Measurements from ENCODE around the gene NPY1R. TPM values are rescaled to one million over a fixed set of nuclear protein-coding genes. Genes with fewer than 3 reads are reported as not detected.

Gene NPY1R
- total and polyA plus RNA-seq, 10 of the 15 experiments (the other 5 are each of a cell fraction or from before 2014, with no cell fraction given): not detected

DNA sequence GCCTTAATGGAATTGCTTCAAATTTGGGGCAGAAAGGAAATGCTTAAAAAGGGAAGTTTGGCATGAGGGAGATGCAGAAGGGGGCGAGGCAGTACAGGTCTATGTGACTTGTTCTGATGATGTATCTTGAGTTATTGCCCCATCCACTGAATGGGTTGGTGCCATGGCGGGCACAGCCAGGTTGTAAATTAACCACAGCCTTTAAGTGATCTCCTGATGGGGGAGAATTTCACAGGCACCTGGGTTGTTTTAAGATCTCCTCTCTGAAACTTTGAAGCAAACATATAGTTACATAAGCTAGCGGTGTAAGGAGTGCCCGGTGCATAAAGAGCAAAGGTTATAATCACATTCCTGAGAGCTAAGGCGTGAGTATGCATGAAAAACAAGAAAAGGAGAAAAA, 48.3 kb upstream of the NPY1R start (continued):
- TF ChIP-seq, protein P1, sequence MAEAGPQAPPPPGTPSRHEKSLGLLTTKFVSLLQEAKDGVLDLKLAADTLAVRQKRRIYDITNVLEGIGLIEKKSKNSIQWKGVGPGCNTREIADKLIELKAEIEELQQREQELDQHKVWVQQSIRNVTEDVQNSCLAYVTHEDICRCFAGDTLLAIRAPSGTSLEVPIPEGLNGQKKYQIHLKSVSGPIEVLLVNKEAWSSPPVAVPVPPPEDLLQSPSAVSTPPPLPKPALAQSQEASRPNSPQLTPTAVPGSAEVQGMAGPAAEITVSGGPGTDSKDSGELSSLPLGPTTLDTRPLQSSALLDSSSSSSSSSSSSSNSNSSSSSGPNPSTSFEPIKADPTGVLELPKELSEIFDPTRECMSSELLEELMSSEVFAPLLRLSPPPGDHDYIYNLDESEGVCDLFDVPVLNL (IDR thresholded peaks at IDR 0.05; ENCODE audit: low read depth, low read length): no peak
- TF ChIP-seq SPI1 (IDR thresholded peaks at IDR 0.05; ENCODE audit: borderline replicate concordance, insufficient read depth, low read depth, low read length) (no peak), RFX5 (IDR thresholded peaks at IDR 0.05; ENCODE audit: low read depth, low read length) (no peak), RAD21 (IDR thresholded peaks at IDR 0.05; ENCODE audit: insufficient read depth, low read depth, low read length) (no peak)

DNA sequence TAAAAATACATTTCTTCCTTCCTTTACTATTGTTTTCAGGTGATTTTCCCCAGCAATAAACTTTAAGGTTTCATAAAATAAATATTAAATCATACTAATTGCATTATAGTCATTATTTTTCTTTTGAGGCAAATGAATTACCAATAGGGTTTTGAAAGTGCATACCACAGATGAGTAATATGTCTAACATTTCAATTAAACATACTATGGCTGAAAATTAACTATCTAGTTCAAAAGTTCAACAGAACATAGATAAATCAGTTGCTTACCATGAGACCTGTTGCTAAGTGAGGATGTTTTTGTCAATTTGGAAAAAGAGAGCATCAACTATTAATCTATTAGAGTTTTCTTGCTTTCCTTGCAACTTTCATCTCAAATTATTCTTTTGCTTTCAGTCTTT, 46.3 kb upstream of the NPY1R start:
- in situ Hi-C loops (cut with MboI): no loop called here
- Histone ChIP-seq H3K27me3 (replicated peaks in 1 of 2; ENCODE audit: control insufficient read depth in 2 of 2, insufficient read depth in 2 of 2, low read length in 1 of 2) (no peaks in the 10 kb centered on the region), H3K9ac (ENCODE audit: control insufficient read depth, insufficient read depth, low read length) (no peak overlapping the region), H3K79me2 (ENCODE audit: control insufficient read depth, insufficient read depth, low read length) (no peaks in the 10 kb centered on the region), H2AFZ (ENCODE audit: control insufficient read depth, low read depth, low read length) (no peak overlapping the region), H3K4me3 (no peak overlapping the region), H3K4me2 (ENCODE audit: control insufficient read depth, insufficient read depth) (no peak overlapping the region), H4K20me1 (ENCODE audit: control insufficient read depth, insufficient read depth) (no peaks in the 10 kb centered on the region), H3K4me1 (ENCODE audit: control insufficient read depth, insufficient read depth, low read length) (no peaks in the 10 kb centered on the region), H3K9me3 (replicated peaks; ENCODE audit: control insufficient read depth, insufficient read depth, low read length) (no peaks in the 10 kb centered on the region), H3K27ac (ENCODE audit: control insufficient read depth, insufficient read depth) (no peak overlapping the region), H3K36me3 (ENCODE audit: control insufficient read depth in 2 of 2, insufficient read depth in 2 of 2, low read length in 1 of 2) (no peaks in the 10 kb centered on the region)
- ChIA-PET CTCF (no interaction called here), RAD21 (ENCODE audit: unreplicated experiment) (no interaction called here), SMC1A (ENCODE audit: uncharacterized antibody, unreplicated experiment) (no interaction called here), POLR2A (no interaction called here)
- no TSS peak for BruUV-seq (replicated peaks)
- DNase-seq (ENCODE audit: low read depth, low spot score) (no peak), FAIRE-seq (no peak), ATAC-seq (no peak)
- intact Hi-C loops (cut with micrococcal nuclease; ENCODE audit: unreplicated experiment): no loop called here
- TF ChIP-seq JUND (IDR thresholded peaks at IDR 0.05; ENCODE audit: low read depth, low read length): no peak
- no peak for TF ChIP-seq POLR2A (IDR thresholded peaks at IDR 0.05; ENCODE audit: low read depth, low read length)
- TF ChIP-seq SP1 (IDR thresholded peaks at IDR 0.05; ENCODE audit: low read depth, low read length): no peak
- TF ChIP-seq RB1 (IDR thresholded peaks at IDR 0.05; ENCODE audit: borderline replicate concordance): no peak
- no peak for TF ChIP-seq SRF (IDR thresholded peaks at IDR 0.05; ENCODE audit: low read depth in 2 of 2, low read length in 2 of 2)
- TF ChIP-seq CHD2 (IDR thresholded peaks at IDR 0.05; ENCODE audit: borderline replicate concordance, low read depth, low read length): no peak
- no peak for TF ChIP-seq EZH2 (IDR thresholded peaks at IDR 0.05; ENCODE audit: borderline replicate concordance, control insufficient read depth, low read depth, low read length)
- TF ChIP-seq ZNF687 (IDR thresholded peaks at IDR 0.05): no peak
- TF ChIP-seq POLR2AphosphoS2 (IDR thresholded peaks at IDR 0.05; ENCODE audit: low read depth, low read length): no peak
- TF ChIP-seq RELA (IDR thresholded peaks at IDR 0.05; ENCODE audit: borderline replicate concordance, partially characterized antibody): no peak
- TF ChIP-seq ATF2 (IDR thresholded peaks at IDR 0.05; ENCODE audit: low read length): no peak
